H1 (cell line): ENCODE measurements around the gene TTC8. TPM values are rescaled to one million over a fixed set of nuclear protein-coding genes. Genes with fewer than 3 reads are reported as not detected.

Experiments
- CTCF ChIA-PET: fragments of 300-600 bp; sonication (Branson Sonifier 250); formaldehyde crosslinking; loops from one replicate; lab custom pipeline; 2021; ENCODE audit not compliant: partially characterized antibody; lab: Charles Lee
- POLR2A ChIA-PET: fragments of 300-600 bp; sonication (Branson Sonifier 250); formaldehyde crosslinking; loops from one replicate; lab custom pipeline; 2021; ENCODE audit warnings: inconsistent platforms; ENCODE audit not compliant: partially characterized antibody; lab: Charles Lee
- DNase-seq, 2 experiments: peaks; one replicate each; pipeline versions ENCODE4 v3.0.0 to v3.0.0-alpha.2; 2010 to 2022; ENCODE audit warnings: low spot score in 2 of 2, low read depth in 1 of 2, mixed read lengths in 1 of 2
- FAIRE-seq: peaks from 2 replicates; lab custom pipeline; 2011; peaks lifted over from hg19 to GRCh38; lab: Jason Lieb, UNC
- H2AFZ ChIP-seq: 2 replicates; pipeline ENCODE4 v1.8.1; 2012; ENCODE audit warnings: low read length, inconsistent platforms
- H2AK5ac ChIP-seq: 2 replicates; pipeline ENCODE4 v1.6.1; 2013; ENCODE audit warnings: low read depth, low read length
- H2BK120ac ChIP-seq: replicated peaks from 2 replicates; pipeline ENCODE3; 2013; ENCODE audit warnings: low read depth, low read length, inconsistent platforms
- H2BK12ac ChIP-seq: 2 replicates; pipeline ENCODE4 v1.6.1; 2013; ENCODE audit warnings: low read depth, low read length
- H2BK15ac ChIP-seq: 2 replicates; pipeline ENCODE4 v1.6.1; 2013; ENCODE audit warnings: low read length
- H2BK20ac ChIP-seq: 2 replicates; pipeline ENCODE4 v1.6.1; 2013; ENCODE audit warnings: low read length
- H2BK5ac ChIP-seq: 2 replicates; pipeline ENCODE4 v1.6.1; 2013; ENCODE audit warnings: low read depth, low read length
- H3K14ac ChIP-seq: 2 replicates; pipeline ENCODE4 v1.6.1; 2013; ENCODE audit warnings: inconsistent platforms; ENCODE audit not compliant: insufficient read length
- H3K18ac ChIP-seq: 2 replicates; pipeline ENCODE4 v1.6.1; 2013; ENCODE audit warnings: low read length; ENCODE audit errors: extremely low read depth
- H3K23ac ChIP-seq: 2 replicates; pipeline ENCODE4 v1.6.1; 2013; ENCODE audit warnings: inconsistent platforms; ENCODE audit not compliant: insufficient read length
- H3K23me2 ChIP-seq: 2 replicates; pipeline ENCODE4 v1.6.1; 2013; ENCODE audit warnings: low read depth, low read length
- H3K27ac ChIP-seq: 2 replicates; pipeline ENCODE4 v1.6.1; 2011; ENCODE audit warnings: low read depth, low read length, inconsistent platforms
- H3K27me3 ChIP-seq, 4 experiments: replicated peaks in 1 of 4; 1 replicate in 1 of 4; 2 replicates in 3 of 4; pipeline versions ENCODE4 v1.6.1 to v1.8.1; 2011 to 2013; ENCODE audit warnings: low read length in 3 of 4, mild to moderate bottlenecking in 3 of 4, inconsistent platforms in 2 of 4, mixed read lengths in 2 of 4, moderate library complexity in 1 of 4; ENCODE audit not compliant: control insufficient read depth in 3 of 4, insufficient read depth in 3 of 4; ENCODE audit errors: extremely low read depth in 1 of 4
- H3K36me3 ChIP-seq, 4 experiments: 2 replicates each; pipeline versions ENCODE4 v1.6.1 to v1.8.1; 2011 to 2013; ENCODE audit warnings: mild to moderate bottlenecking in 4 of 4, low read length in 3 of 4, moderate library complexity in 2 of 4, control low read depth in 1 of 4, inconsistent platforms in 1 of 4; ENCODE audit not compliant: insufficient read depth in 4 of 4, control insufficient read depth in 2 of 4
- H3K4ac ChIP-seq: replicated peaks from 2 replicates; pipeline ENCODE3; 2013; ENCODE audit warnings: low read length, low read depth, mixed read lengths, inconsistent platforms; ENCODE audit not compliant: insufficient read length
- H3K4me1 ChIP-seq, 4 experiments: replicated peaks in 1 of 4; 1 replicate in 1 of 4; 2 replicates in 3 of 4; pipeline versions ENCODE4 v1.6.1 to v1.8.1; 2011 to 2013; ENCODE audit warnings: low read length in 3 of 4, inconsistent platforms in 2 of 4, mixed read lengths in 1 of 4; ENCODE audit not compliant: insufficient read depth in 4 of 4, control insufficient read depth in 3 of 4
- H3K4me2 ChIP-seq, 2 experiments: 2 replicates each; pipeline versions ENCODE4 v1.6.1 to v1.8.1; 2011 to 2013; ENCODE audit warnings: low read depth in 2 of 2, low read length in 2 of 2, control low read depth in 1 of 2, inconsistent platforms in 1 of 2, mild to moderate bottlenecking in 1 of 2; ENCODE audit not compliant: insufficient read depth in 1 of 2
- H3K4me3 ChIP-seq, 4 experiments: fragments of 200-600, 300-600 bp in 1 of 4; sonication (generic), shearing (Covaris generic), sonication (Bioruptor Twin) in 1 of 4; 2 replicates each; pipeline versions ENCODE4 v1.5.1 to v1.8.1; 2011 to 2016; ENCODE audit warnings: low read length in 4 of 4, low read depth in 3 of 4, control low read depth in 2 of 4, inconsistent platforms in 2 of 4, mild to moderate bottlenecking in 2 of 4, mixed read lengths in 1 of 4, moderate library complexity in 1 of 4; ENCODE audit not compliant: insufficient read depth in 2 of 4; ENCODE audit errors: extremely low read depth in 1 of 4
- H3K56ac ChIP-seq: replicated peaks from 2 replicates; pipeline ENCODE3; 2013; ENCODE audit warnings: low read depth, mild to moderate bottlenecking, mixed read lengths, low read length, inconsistent platforms; ENCODE audit not compliant: insufficient read length
- H3K79me1 ChIP-seq: 2 replicates; pipeline ENCODE4 v1.6.1; 2013; ENCODE audit warnings: low read depth, low read length, control low read depth
- H3K79me2 ChIP-seq, 2 experiments: 2 replicates each; pipeline versions ENCODE4 v1.6.1 to v1.8.1; 2012 to 2013; ENCODE audit warnings: low read length in 2 of 2, mild to moderate bottlenecking in 2 of 2, inconsistent platforms in 1 of 2; ENCODE audit not compliant: insufficient read depth in 2 of 2, control insufficient read depth in 1 of 2
- H3K9ac ChIP-seq, 4 experiments: replicated peaks in 1 of 4; 1 replicate in 1 of 4; 2 replicates in 3 of 4; pipeline versions ENCODE4 v1.6.1 to v1.8.1; 2011 to 2013; ENCODE audit warnings: low read depth in 3 of 4, low read length in 3 of 4, control low read depth in 2 of 4, mild to moderate bottlenecking in 2 of 4, moderate library complexity in 2 of 4, inconsistent platforms in 1 of 4; ENCODE audit errors: extremely low read depth in 1 of 4
- H3K9me3 ChIP-seq, 2 experiments: 2 replicates each; pipeline versions ENCODE4 v1.6.1 to v1.8.1; 2012 to 2013; ENCODE audit warnings: mild to moderate bottlenecking in 2 of 2, moderate library complexity in 2 of 2, control low read depth in 1 of 2, inconsistent platforms in 1 of 2, low read depth in 1 of 2, low read length in 1 of 2, mixed read lengths in 1 of 2; ENCODE audit not compliant: insufficient read depth in 2 of 2
- H4K20me1 ChIP-seq, 2 experiments: replicated peaks in 1 of 2; 2 replicates each; pipeline versions ENCODE3 to v1.8.1; 2011 to 2013; ENCODE audit warnings: inconsistent platforms in 2 of 2, low read length in 2 of 2, mild to moderate bottlenecking in 1 of 2; ENCODE audit not compliant: insufficient read depth in 2 of 2, control insufficient read depth in 1 of 2
- H4K5ac ChIP-seq: 2 replicates; pipeline ENCODE4 v1.6.1; 2013; ENCODE audit warnings: low read length, low read depth, mixed read lengths, inconsistent platforms; ENCODE audit not compliant: insufficient read length
- H4K8ac ChIP-seq: 2 replicates; pipeline ENCODE4 v1.8.0; 2013; ENCODE audit warnings: mild to moderate bottlenecking, moderate library complexity, low read length, inconsistent platforms; ENCODE audit not compliant: insufficient read depth; ENCODE audit errors: extremely low read depth
- H4K91ac ChIP-seq: replicated peaks from 2 replicates; pipeline ENCODE3; 2013; ENCODE audit warnings: low read length, mixed read lengths, inconsistent platforms; ENCODE audit not compliant: insufficient read length
- ATF2 ChIP-seq: IDR thresholded peaks from 2 replicates; pipeline ENCODE4 v1.6.1; 2012; ENCODE audit warnings: low read length, inconsistent platforms
- CBX8 ChIP-seq: fragments of 300-800, 300-1000 bp; sonication (generic); IDR thresholded peaks from 2 replicates; pipeline ENCODE4 v1.7.1; 2016; ENCODE audit warnings: low read depth, low read length, borderline replicate concordance
- CEBPB ChIP-seq: IDR thresholded peaks from 2 replicates; pipeline ENCODE4 v1.6.1; 2012; ENCODE audit warnings: low read depth, low read length
- E2F6 ChIP-seq: IDR thresholded peaks from 2 replicates; pipeline ENCODE4 v1.6.1; 2012; ENCODE audit warnings: inconsistent platforms
- HDAC6 ChIP-seq: IDR thresholded peaks from one replicate; pipeline ENCODE4 v1.7.1; 2012; ENCODE audit warnings: low read depth, mild to moderate bottlenecking, inconsistent platforms, low read length, moderate library complexity
- JUND ChIP-seq: IDR thresholded peaks from 2 replicates; pipeline ENCODE4 v1.6.1; 2011; ENCODE audit warnings: mild to moderate bottlenecking, improper control_type of control experiment, low read length
- PHF8 ChIP-seq: fragments of 200-600 bp; sonication (generic); conservative IDR thresholded peaks from 2 replicates; pipeline ENCODE4 v1.7.1; 2012; ENCODE audit warnings: low read depth, mild to moderate bottlenecking, inconsistent platforms, low read length, moderate library complexity
- POLR2A ChIP-seq, 2 experiments: IDR thresholded peaks; 1 replicate in 1 of 2; 2 replicates in 1 of 2; pipeline ENCODE4 v1.6.1; 2011; ENCODE audit warnings: low read depth in 2 of 2, low read length in 2 of 2, mild to moderate bottlenecking in 2 of 2; ENCODE audit errors: control extremely low read depth in 1 of 2
- SIRT6 ChIP-seq: IDR thresholded peaks from one replicate; pipeline ENCODE4 v1.7.1; 2012; ENCODE audit warnings: low read length, inconsistent platforms
- ZNF274 ChIP-seq: IDR thresholded peaks from 2 replicates; pipeline ENCODE4 v1.7.0; 2012; ENCODE audit warnings: low read length, borderline replicate concordance; ENCODE audit errors: extremely low read depth
- whole genome bisulfite sequencing, 2 experiments: shearing (Covaris generic) in 1 of 2; methylation state at CpG; one replicate each; pipeline versions ENCODE4 v1.1.6 to v1.1.7; 2013 to 2015; ENCODE audit warnings: low lambda C conversion rate in 2 of 2, mixed read lengths in 2 of 2, inconsistent platforms in 1 of 2, low coverage in 1 of 2, missing lambda C conversion rate in 1 of 2; ENCODE audit not compliant: insufficient replicate concordance in 2 of 2, insufficient coverage in 1 of 2, insufficient read length in 1 of 2; ENCODE audit errors: extremely low coverage in 1 of 2, missing lambda C conversion rate in 1 of 2; 5-methylcytosine and 5-hydroxymethylcytosine counted together
- polyA plus RNA-seq, 7 experiments: library from polyadenylated mRNA; depleted of rRNA in 3 of 7; stranded (reverse) in 5 of 7; unstranded in 2 of 7; fragments of >200 nt in 5 of 7; fragments of 200-250 nt in 2 of 7; gene quantifications; 1 replicate in 5 of 7; 2 replicates in 1 of 7; 4 replicates in 1 of 7; pipeline versions ENCODE4 v1.2.1 to v1.2.3, GENCODE V29; 2011 to 2013; ENCODE audit warnings: missing spikeins in 2 of 7, mixed read lengths in 2 of 7
- total RNA-seq: library from RNA; stranded (reverse); fragmentation: NEBNext Ultra II Directional; extraction: Animal tissue kit (Norgen Biotek cat#: 25700); gene quantifications from 2 replicates; pipeline ENCODE4 v1.2.1, GENCODE V29; 2021
- TF ChIP-seq, protein P1 (sequence below): IDR thresholded peaks from 2 replicates; pipeline ENCODE4 v1.6.1; 2011; ENCODE audit warnings: low read depth, mild to moderate bottlenecking, low read length; ENCODE audit not compliant: insufficient read depth

TTC8 gene
- total and polyA plus RNA-seq, 2 of the 8 experiments (the other 6 are each of a cell fraction or from before 2014, with no cell fraction given): 13.1 to 13.5 TPM

DNA sequence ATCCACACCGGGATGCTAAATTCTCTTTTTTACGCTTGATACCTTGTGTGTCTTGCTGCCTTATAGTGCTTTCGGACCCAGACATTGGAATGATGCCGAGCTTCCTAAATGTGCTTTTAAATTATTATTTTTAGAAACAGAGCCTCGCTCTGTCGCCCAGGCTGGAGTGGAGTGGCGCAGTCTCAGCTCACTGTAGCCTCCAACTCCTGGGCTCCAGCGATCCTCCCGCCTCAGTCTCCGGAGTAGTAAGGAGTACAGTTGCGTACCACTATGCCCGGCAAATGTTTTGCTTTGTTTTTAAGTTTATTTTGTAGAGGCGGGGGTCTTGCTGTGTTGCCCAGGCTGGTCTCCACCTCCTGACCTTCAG, 31.2 kb upstream of the TTC8 start:
- Histone ChIP-seq H3K56ac (no peak overlapping the region), H3K9me3 (no peaks in the 10 kb centered on the region), H3K23ac (no peak overlapping the region), H3K4me2 (peak overlapping the region; percentile 76 to 100; a peak in 3 of 4 replicates), H2BK12ac (0 out of 2 replicates have a peak overlapping the region, but pooled peaks have one; percentile 14), H2AK5ac (no peak overlapping the region), H4K5ac (peak overlapping the region; percentile 6), H2AFZ (peak overlapping the region; percentile 96), H3K23me2 (peaks cover 10% of the 10 kb centered on the region; the same call in 1 of the 2 replicates), H4K91ac (no peak overlapping the region), H4K8ac (peak overlapping the region; percentile 85; the same call in 1 of the 2 replicates), H3K79me2 (no peaks in the 10 kb centered on the region), H3K36me3 (no peaks in the 10 kb centered on the region)
- POLR2A ChIA-PET: interaction anchor here (1.3 kb wide), 1 partner anchor 31 kb away, joined by 3 read pairs; the partner anchor contains the start of gene TTC8
- FAIRE-seq (no peak), DNase-seq (no peak)
- 72% methylated on average over 13 of the region's 13 CpGs; no CpG with 5 or more reads in 1 of the 2 experiments for WGBS, 2 experiments
- TF ChIP-seq CEBPB: no peak
- no peak for TF ChIP-seq ATF2
- TF ChIP-seq SIRT6: no peak
- TF ChIP-seq JUND: no peak
- TF ChIP-seq, protein P1, sequence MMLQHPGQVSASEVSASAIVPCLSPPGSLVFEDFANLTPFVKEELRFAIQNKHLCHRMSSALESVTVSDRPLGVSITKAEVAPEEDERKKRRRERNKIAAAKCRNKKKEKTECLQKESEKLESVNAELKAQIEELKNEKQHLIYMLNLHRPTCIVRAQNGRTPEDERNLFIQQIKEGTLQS: no peak
- no peak for TF ChIP-seq PHF8
- TF ChIP-seq HDAC6: no peak
- TF ChIP-seq E2F6: no peak
- no peak for TF ChIP-seq POLR2A (IDR thresholded peaks at IDR 0.05; ENCODE audit: control extremely low read depth in 1 of 2, low read depth in 2 of 2, low read length in 2 of 2)
- no peak for TF ChIP-seq ZNF274
- TF ChIP-seq CBX8: no peak
- TF ChIP-seq, all 59 proteins: peak for 0
- Histone ChIP-seq H3K4ac (no peak overlapping the region), H3K9ac (peak overlapping the region in 3 of 4 experiments; percentile 29 to 63 (median 51); a peak in 4 of 7 replicates), H2BK15ac (no peak overlapping the region), H3K14ac (no peak overlapping the region), H4K20me1 (no peaks in the 10 kb centered on the region), H3K27me3 (peaks cover 8 to 30% (median 19%) of the 10 kb centered on the region in 4 experiments), H3K18ac (no peak overlapping the region), H2BK120ac (no peak overlapping the region), H3K79me1 (no peaks in the 10 kb centered on the region), H2BK20ac (no peak overlapping the region), H3K27ac (no peak overlapping the region), H3K4me1 (no peaks in the 10 kb centered on the region), H2BK5ac (no peak overlapping the region), H3K4me3 (peak overlapping the region; percentile 38 to 81 (median 74))
- CTCF ChIA-PET: interaction anchor here (0.9 to 2.8 kb wide), 6 partner anchors 36 to 149 kb away, joined by 3 to 18 read pairs (median 3); no protein-coding TSS in a partner anchor
